ENCODE measurements around the gene ST8SIA4. TPM values are rescaled to one million over a fixed set of nuclear protein-coding genes. Genes with fewer than 3 reads are reported as not detected.

ST8SIA4 gene
- total RNA-seq, 2 donors from 2014 or later = 2.6 to 6.2 TPM

DNA sequence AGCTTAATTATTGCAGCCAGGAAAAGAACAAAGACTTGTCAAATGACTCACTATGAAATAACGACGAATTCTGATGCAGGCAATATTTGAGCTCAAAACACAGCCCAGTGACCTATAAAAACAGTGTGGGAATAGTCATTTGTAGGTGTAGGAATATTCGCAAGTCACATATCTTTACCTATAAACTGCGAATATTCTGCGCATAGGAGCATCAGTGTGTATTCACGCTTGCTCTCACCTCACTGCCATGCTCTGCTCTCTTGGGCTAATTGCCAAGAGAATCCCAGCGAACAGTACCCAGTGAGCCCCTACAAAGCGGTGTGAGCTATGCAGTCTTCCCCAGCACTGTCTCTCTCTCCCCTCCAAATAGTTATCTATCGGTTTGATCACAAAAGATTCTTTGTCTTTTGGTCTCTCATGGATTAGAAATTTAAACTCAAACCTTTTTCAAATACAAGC is 74.2 kb downstream of the ST8SIA4 start:
- no peak for DNase-seq
- Histone ChIP-seq H3K9ac (ENCODE audit: low read depth in 2 of 2, low read length in 2 of 2) (no peak overlapping the region), H3K9me3 (no peaks in the 10 kb centered on the region), H3K4me1 (no peaks in the 10 kb centered on the region), H3K27me3 (no peaks in the 10 kb centered on the region), H3K36me3 (no peaks in the 10 kb centered on the region), H3K27ac (no peak overlapping the region), H3K4me3 (no peak overlapping the region)
- intact Hi-C loops (cut with DNase I) = no loop called here
- TF ChIP-seq, protein P1, sequence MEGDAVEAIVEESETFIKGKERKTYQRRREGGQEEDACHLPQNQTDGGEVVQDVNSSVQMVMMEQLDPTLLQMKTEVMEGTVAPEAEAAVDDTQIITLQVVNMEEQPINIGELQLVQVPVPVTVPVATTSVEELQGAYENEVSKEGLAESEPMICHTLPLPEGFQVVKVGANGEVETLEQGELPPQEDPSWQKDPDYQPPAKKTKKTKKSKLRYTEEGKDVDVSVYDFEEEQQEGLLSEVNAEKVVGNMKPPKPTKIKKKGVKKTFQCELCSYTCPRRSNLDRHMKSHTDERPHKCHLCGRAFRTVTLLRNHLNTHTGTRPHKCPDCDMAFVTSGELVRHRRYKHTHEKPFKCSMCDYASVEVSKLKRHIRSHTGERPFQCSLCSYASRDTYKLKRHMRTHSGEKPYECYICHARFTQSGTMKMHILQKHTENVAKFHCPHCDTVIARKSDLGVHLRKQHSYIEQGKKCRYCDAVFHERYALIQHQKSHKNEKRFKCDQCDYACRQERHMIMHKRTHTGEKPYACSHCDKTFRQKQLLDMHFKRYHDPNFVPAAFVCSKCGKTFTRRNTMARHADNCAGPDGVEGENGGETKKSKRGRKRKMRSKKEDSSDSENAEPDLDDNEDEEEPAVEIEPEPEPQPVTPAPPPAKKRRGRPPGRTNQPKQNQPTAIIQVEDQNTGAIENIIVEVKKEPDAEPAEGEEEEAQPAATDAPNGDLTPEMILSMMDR (IDR thresholded peaks at IDR 0.05) = no peak

DNA sequence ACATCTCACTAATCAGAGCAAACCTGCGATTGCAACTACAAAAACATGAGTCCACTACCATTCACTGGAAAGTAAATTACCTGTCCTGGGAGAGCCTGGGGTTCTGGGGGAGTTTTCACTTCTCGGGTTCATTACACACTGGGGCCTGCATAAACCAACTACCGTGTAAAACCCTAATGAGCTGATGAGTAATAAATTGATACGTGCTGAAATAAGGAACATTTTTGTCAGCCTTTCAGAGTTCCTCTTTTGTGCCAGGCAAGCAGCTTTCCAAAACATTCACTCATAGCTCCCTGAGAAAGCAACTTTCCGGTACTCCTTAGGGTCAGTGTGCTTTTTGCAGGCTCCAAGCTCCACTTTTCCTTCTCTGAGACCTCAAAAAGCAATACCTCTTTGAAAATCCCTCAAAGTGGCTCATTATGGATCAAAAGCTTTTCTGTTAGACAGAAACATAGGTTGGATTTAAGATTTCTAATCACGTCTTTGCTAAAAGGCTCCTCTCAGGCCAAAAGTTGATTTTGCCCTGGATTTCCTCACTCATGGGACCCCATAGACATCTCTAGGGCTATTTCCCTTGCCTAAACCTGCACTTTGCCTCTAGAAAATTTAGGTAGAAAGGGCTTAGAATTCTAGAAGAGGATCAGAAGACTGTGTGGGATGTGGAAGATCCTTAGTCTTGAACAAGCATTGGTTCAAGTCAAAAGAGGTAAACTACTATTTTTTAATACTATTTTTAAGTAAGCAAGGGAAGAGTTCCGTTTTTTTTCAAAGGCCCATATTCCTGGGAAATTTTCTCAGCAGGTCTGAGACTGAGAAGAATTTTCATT is 74.8 kb downstream of the ST8SIA4 start:
- intact Hi-C loops (cut with DNase I) = no loop called here
- Histone ChIP-seq H3K27ac (peak overlapping the region; percentile 10), H3K27me3 (no peaks in the 10 kb centered on the region), H3K4me1 (no peaks in the 10 kb centered on the region), H3K36me3 (no peaks in the 10 kb centered on the region), H3K9ac (ENCODE audit: low read depth in 2 of 2, low read length in 2 of 2) (no peak overlapping the region), H3K9me3 (no peaks in the 10 kb centered on the region), H3K4me3 (no peak overlapping the region)
- TF ChIP-seq, protein P1 (IDR thresholded peaks at IDR 0.05) = no peak
- DNase-seq = no peak

DNA sequence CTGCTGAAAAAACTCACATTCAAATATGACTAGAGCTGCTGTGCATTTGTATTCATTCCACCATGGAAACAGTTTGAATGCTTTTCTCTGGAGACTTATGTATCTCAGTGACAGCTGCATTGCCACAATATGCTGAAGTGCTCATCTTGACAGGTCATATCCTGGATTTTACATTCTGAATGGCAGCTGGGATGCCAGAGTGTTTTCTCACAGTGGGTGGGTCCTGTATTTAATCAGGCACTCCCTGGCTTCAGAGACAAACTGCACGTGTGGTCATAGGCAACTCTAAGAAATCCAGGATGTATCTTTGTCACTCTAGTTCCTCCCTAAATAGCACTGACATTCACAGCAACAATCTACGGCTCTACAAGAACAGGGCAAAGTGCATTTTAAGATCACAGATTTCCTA is 75.6 kb downstream of the ST8SIA4 start:
- H3K9me3 ChIP-seq = no peaks in the 10 kb centered on the region
- no peak overlapping the region for H3K4me3 ChIP-seq
- TF ChIP-seq, protein P1 (IDR thresholded peaks at IDR 0.05) = no peak
- no peaks in the 10 kb centered on the region for H3K27me3 ChIP-seq
- DNase-seq = peak; percentile 42
- no peaks in the 10 kb centered on the region for H3K36me3 ChIP-seq
- H3K4me1 ChIP-seq = no peaks in the 10 kb centered on the region
- H3K9ac ChIP-seq (ENCODE audit: low read depth in 2 of 2, low read length in 2 of 2) = no peak overlapping the region
- intact Hi-C loops (cut with DNase I) = no loop called here
- peak overlapping the region; percentile 10 for H3K27ac ChIP-seq

DNA sequence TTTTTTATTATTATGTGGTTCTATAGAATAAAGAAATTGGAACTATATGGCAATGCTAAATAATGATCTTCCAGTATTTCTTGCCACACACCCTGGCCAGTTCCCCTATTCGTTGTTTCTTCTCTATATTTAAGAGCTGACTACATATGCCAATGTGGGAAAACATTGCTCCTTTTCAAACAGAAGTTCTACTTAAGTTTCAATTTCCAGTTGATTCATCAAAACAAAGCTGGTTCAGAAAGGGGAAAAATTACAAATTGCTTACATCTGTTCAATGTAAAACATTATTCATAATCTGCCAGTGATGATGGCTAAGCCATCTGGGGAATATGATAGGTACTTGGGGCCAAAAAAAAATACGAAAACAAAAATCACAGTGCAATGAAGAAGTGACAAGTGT is 76.9 kb downstream of the ST8SIA4 start:
- no peak for DNase-seq
- intact Hi-C loops (cut with DNase I) = no loop called here
- no peaks in the 10 kb centered on the region for H3K27me3 ChIP-seq
- no peak overlapping the region for H3K4me3 ChIP-seq
- no peak overlapping the region for H3K9ac ChIP-seq (ENCODE audit: low read depth in 2 of 2, low read length in 2 of 2)
- H3K4me1 ChIP-seq = no peaks in the 10 kb centered on the region
- TF ChIP-seq, protein P1 (IDR thresholded peaks at IDR 0.05) = no peak
- H3K27ac ChIP-seq = no peak overlapping the region
- H3K36me3 ChIP-seq = no peaks in the 10 kb centered on the region
- no peaks in the 10 kb centered on the region for H3K9me3 ChIP-seq

DNA sequence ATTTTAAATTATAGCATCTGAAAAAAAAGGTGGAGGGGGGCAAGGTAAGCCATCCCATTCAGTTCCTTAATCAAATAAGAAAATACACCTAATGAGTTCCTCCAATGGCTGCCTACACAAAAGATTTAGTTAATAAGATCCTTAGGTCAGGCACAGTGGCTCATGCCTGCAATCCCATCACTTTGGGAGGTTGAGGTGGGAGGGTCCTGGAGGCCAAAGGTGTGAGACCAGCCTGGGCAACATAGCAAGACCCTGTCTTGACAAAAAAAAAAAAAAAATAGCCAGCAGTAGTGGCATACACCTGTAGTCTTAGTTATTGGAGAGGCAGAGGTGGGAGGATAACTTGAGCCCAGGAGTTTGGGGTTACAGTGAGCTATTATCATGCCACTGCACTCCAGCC is 78.4 kb downstream of the ST8SIA4 start:
- Histone ChIP-seq H3K4me3 (no peak overlapping the region), H3K4me1 (no peaks in the 10 kb centered on the region), H3K27ac (no peak overlapping the region), H3K27me3 (no peaks in the 10 kb centered on the region), H3K9me3 (no peaks in the 10 kb centered on the region), H3K36me3 (no peaks in the 10 kb centered on the region), H3K9ac (ENCODE audit: low read depth in 2 of 2, low read length in 2 of 2) (no peak overlapping the region)
- intact Hi-C loops (cut with DNase I) = no loop called here
- no peak for DNase-seq
- TF ChIP-seq, protein P1 (IDR thresholded peaks at IDR 0.05) = no peak
